Testis (tissue), 2 donors: ENCODE measurements around the gene FCRLA.

Experiments used
- POLR2A ChIP-seq: fragments of 450-650 bp; IDR thresholded peaks from one replicate; pipeline ENCODE4 v1.6.1; 2017; ENCODE audit warnings: antibody characterized with exemption, mild to moderate bottlenecking, moderate library complexity
- TF ChIP-seq, protein P1 (sequence below), 3 experiments: fragments of 450-650 bp in 2 of 3; fragments of 200-600 bp in 1 of 3; sonication (generic) in 1 of 3; IDR thresholded peaks; one replicate each; pipeline ENCODE4 v1.5.1; 2016 to 2019; ENCODE audit warnings: antibody characterized with exemption in 3 of 3, mild to moderate bottlenecking in 2 of 3, moderate library complexity in 1 of 3

- TF ChIP-seq, protein P1, sequence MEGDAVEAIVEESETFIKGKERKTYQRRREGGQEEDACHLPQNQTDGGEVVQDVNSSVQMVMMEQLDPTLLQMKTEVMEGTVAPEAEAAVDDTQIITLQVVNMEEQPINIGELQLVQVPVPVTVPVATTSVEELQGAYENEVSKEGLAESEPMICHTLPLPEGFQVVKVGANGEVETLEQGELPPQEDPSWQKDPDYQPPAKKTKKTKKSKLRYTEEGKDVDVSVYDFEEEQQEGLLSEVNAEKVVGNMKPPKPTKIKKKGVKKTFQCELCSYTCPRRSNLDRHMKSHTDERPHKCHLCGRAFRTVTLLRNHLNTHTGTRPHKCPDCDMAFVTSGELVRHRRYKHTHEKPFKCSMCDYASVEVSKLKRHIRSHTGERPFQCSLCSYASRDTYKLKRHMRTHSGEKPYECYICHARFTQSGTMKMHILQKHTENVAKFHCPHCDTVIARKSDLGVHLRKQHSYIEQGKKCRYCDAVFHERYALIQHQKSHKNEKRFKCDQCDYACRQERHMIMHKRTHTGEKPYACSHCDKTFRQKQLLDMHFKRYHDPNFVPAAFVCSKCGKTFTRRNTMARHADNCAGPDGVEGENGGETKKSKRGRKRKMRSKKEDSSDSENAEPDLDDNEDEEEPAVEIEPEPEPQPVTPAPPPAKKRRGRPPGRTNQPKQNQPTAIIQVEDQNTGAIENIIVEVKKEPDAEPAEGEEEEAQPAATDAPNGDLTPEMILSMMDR (IDR thresholded peaks at IDR 0.05), result no peak
- no peak for TF ChIP-seq POLR2A
Measured at GRCh38 chr1:161721738-161722343, 14.8 kb downstream of the FCRLA start.
